GM23338 (cell line): ENCODE results near the gene DEPDC5.

Experiments used
- CTCF ChIP-seq, 2 experiments: fragments of 200-600 bp in 1 of 2; sonication (generic) in 1 of 2; conservative IDR thresholded peaks; 2 replicates each; pipeline versions ENCODE4 v1.5.1 to v1.6.1; 2016 to 2017; ENCODE audit warnings: antibody characterized with exemption in 2 of 2, low read depth in 2 of 2, mild to moderate bottlenecking in 2 of 2, moderate library complexity in 1 of 2
- EZH2 ChIP-seq: fragments of 200-600 bp; sonication (generic); IDR thresholded peaks from one replicate; pipeline ENCODE4 v1.8.0; 2017; ENCODE audit warnings: antibody characterized with exemption, mild to moderate bottlenecking, low read depth; ENCODE audit not compliant: unreplicated experiment
- EZH2phosphoT487 ChIP-seq: fragments of 200-600 bp; sonication (generic); IDR thresholded peaks from one replicate; pipeline ENCODE4 v1.8.1; 2018; ENCODE audit warnings: antibody characterized with exemption; ENCODE audit not compliant: unreplicated experiment
- JUNB ChIP-seq: IDR thresholded peaks from one replicate; pipeline ENCODE4 v1.6.1; 2016; ENCODE audit warnings: antibody characterized with exemption; ENCODE audit not compliant: unreplicated experiment
- POLR2AphosphoS5 ChIP-seq: IDR thresholded peaks from 2 replicates; pipeline ENCODE4 v1.6.1; 2016; ENCODE audit warnings: antibody characterized with exemption, low read depth
- REST ChIP-seq: IDR thresholded peaks from one replicate; pipeline ENCODE4 v1.6.1; 2018; ENCODE audit warnings: antibody characterized with exemption; ENCODE audit not compliant: unreplicated experiment
- TF ChIP-seq, protein P1 (sequence below): IDR thresholded peaks from 2 replicates; pipeline ENCODE4 v1.6.1; 2016; ENCODE audit warnings: antibody characterized with exemption

- TF ChIP-seq JUNB (no peak), CTCF (conservative IDR thresholded peaks at IDR 0.05; ENCODE audit: low read depth in 2 of 2) (no peak), EZH2 (no peak), POLR2AphosphoS5 (no peak), REST (no peak), EZH2phosphoT487 (no peak)
- TF ChIP-seq, protein P1, sequence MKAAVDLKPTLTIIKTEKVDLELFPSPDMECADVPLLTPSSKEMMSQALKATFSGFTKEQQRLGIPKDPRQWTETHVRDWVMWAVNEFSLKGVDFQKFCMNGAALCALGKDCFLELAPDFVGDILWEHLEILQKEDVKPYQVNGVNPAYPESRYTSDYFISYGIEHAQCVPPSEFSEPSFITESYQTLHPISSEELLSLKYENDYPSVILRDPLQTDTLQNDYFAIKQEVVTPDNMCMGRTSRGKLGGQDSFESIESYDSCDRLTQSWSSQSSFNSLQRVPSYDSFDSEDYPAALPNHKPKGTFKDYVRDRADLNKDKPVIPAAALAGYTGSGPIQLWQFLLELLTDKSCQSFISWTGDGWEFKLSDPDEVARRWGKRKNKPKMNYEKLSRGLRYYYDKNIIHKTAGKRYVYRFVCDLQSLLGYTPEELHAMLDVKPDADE: no peak
These were observed 184.5 kb downstream of the DEPDC5 start for GRCh38 chr22:31938296-31938695.
